ENCODE results near the gene RBBP4. TPM values are rescaled to one million over a fixed set of nuclear protein-coding genes. Genes with fewer than 3 reads are reported as not detected.
"Not testable (repeated sequence)": the region's sequence is repeated elsewhere in the genome, so short reads cannot be mapped to it uniquely, and the experiment has no call there.

RBBP4 gene
- total RNA-seq, 1 donor from 2014 or later, result 45.4 TPM

GRCh38 chr1:32665915-32666314, 14.9 kb downstream of the RBBP4 start:
- Histone ChIP-seq H3K9me3 (no peaks in the 10 kb centered on the region), H3K4me1 (no peaks in the 10 kb centered on the region), H3K36me3 (peaks cover 62 to 82% of the 10 kb centered on the region in 2 donors), H3K4me3 (no peak overlapping the region), H3K27me3 (no peaks in the 10 kb centered on the region), H3K27ac (no peak overlapping the region)
- intact Hi-C loops (cut with DNase I), result no loop called here
- no peak for DNase-seq (ENCODE audit: low spot score in 2 of 2)
- no peak for TF ChIP-seq CTCF (IDR thresholded peaks at IDR 0.05)

GRCh38 chr1:32666901-32667566, 16.0 kb downstream of the RBBP4 start:
- Histone ChIP-seq H3K36me3 (peaks cover 70 to 90% of the 10 kb centered on the region in 2 donors), H3K4me3 (no peak overlapping the region), H3K27me3 (no peaks in the 10 kb centered on the region), H3K9me3 (no peaks in the 10 kb centered on the region), H3K27ac (no peak overlapping the region), H3K4me1 (no peaks in the 10 kb centered on the region)
- no peak for DNase-seq (ENCODE audit: low spot score in 2 of 2)
- TF ChIP-seq CTCF (IDR thresholded peaks at IDR 0.05), result no peak
- intact Hi-C loops (cut with DNase I), result no loop called here

- H3K27ac ChIP-seq; H3K27me3 ChIP-seq; H3K4me1 ChIP-seq; DNase-seq (ENCODE audit: low spot score in 2 of 2); H3K9me3 ChIP-seq; intact Hi-C loops (cut with DNase I); H3K4me3 ChIP-seq: not testable (repeated sequence)
- H3K36me3 ChIP-seq, result peaks cover 74 to 90% of the 10 kb centered on the region in 2 donors
These were observed 17.7 kb downstream of the RBBP4 start for GRCh38 chr1:32668716-32669115.

- H3K27ac ChIP-seq, result no peak overlapping the region
- H3K27me3 ChIP-seq, result no peaks in the 10 kb centered on the region
- H3K4me1 ChIP-seq, result peaks cover 0 to 4% of the 10 kb centered on the region in 2 donors
- no peak for DNase-seq (ENCODE audit: low spot score in 2 of 2)
- H3K9me3 ChIP-seq, result no peaks in the 10 kb centered on the region
- no peak for TF ChIP-seq CTCF (IDR thresholded peaks at IDR 0.05)
- intact Hi-C loops (cut with DNase I), result no loop called here
- H3K36me3 ChIP-seq, result peaks cover 60 to 86% of the 10 kb centered on the region in 2 donors
- H3K4me3 ChIP-seq, result no peak overlapping the region
These were observed 25.9 kb downstream of the RBBP4 start for GRCh38 chr1:32676945-32677344.

- H3K27me3 ChIP-seq; intact Hi-C loops (cut with DNase I): not testable (repeated sequence)
These were observed 29.0 kb downstream of the RBBP4 start for GRCh38 chr1:32679993-32680392.

GRCh38 chr1:32680642-32681041, 29.6 kb downstream of the RBBP4 start:
- H3K36me3 ChIP-seq, result peaks cover 56 to 70% of the 10 kb centered on the region in 2 donors
- DNase-seq (ENCODE audit: low spot score in 2 of 2), result no peak
- no peak overlapping the region for H3K4me3 ChIP-seq
- intact Hi-C loops (cut with DNase I), result no loop called here
- no peaks in the 10 kb centered on the region for H3K27me3 ChIP-seq
- no peaks in the 10 kb centered on the region for H3K9me3 ChIP-seq
- no peak for TF ChIP-seq CTCF (IDR thresholded peaks at IDR 0.05)
- H3K4me1 ChIP-seq, result peaks cover 0 to 4% of the 10 kb centered on the region in 2 donors
- H3K27ac ChIP-seq, result no peak overlapping the region

More at GRCh38 chr1:32679993-32680392, 29.0 kb downstream of the RBBP4 start:
- H3K4me1 ChIP-seq; H3K4me3 ChIP-seq; H3K27ac ChIP-seq; DNase-seq (ENCODE audit: low spot score in 2 of 2); H3K9me3 ChIP-seq: not testable (repeated sequence)
- H3K36me3 ChIP-seq, result peaks cover 56 to 70% of the 10 kb centered on the region in 2 donors

Data from ascending aorta (tissue), 2 donors.